GM13977 (cell line): ENCODE measurements around the gene SPRING1.

ENCODE experiments used
- DNase-seq: peaks from one replicate; pipeline ENCODE4 v3.0.0; 2012; ENCODE audit warnings: low spot score
- CTCF ChIP-seq: IDR thresholded peaks from 2 replicates; pipeline ENCODE4 v1.5.1; 2012; ENCODE audit warnings: mild to moderate bottlenecking, control low read depth; ENCODE audit not compliant: insufficient read depth; ENCODE audit errors: extremely low read depth, missing control alignments
- in situ Hi-C: fragments of 300-500 bp; cut with MboI; formaldehyde crosslinking; loops from one replicate; pipeline ENCODE4 v1.12.0; 2022; ENCODE audit warnings: low sequenced_read_pairs, low pct_unique_long_range_greater_than_20kb, mixed read lengths, inconsistent platforms; ENCODE audit not compliant: unreplicated experiment

SPRING1 gene

GRCh38 chr12:116737774-116738657, at the start of gene SPRING1, which contains the start of gene RNFT2:
Gene SPRING1 (minus strand): TSS chr12:116738069. CDS start chr12:116737900, 169 bp downstream.
Gene RNFT2 (plus strand): TSS chr12:116738315. CDS start chr12:116740498, 2,183 bp downstream.
- in situ Hi-C loops = no loop called here
- TF ChIP-seq CTCF = no peak
- peak; percentile 100 for DNase-seq

- in situ Hi-C loops = no loop called here
- no peak for DNase-seq
- TF ChIP-seq CTCF = no peak
Observed at GRCh38 chr12:116784238-116784612, 46.4 kb upstream of the SPRING1 start.

- in situ Hi-C loops = no loop called here
- no peak for TF ChIP-seq CTCF
- no peak for DNase-seq
Observed at GRCh38 chr12:116783525-116784237, 45.8 kb upstream of the SPRING1 start.

GRCh38 chr12:116780942-116781341, 43.1 kb upstream of the SPRING1 start:
- no peak for TF ChIP-seq CTCF
- no peak for DNase-seq
- in situ Hi-C loops = no loop called here

- DNase-seq = no peak
- no peak for TF ChIP-seq CTCF
- in situ Hi-C loops = no loop called here
Observed at GRCh38 chr12:116779597-116779996, 41.7 kb upstream of the SPRING1 start.

- TF ChIP-seq CTCF = no peak
- in situ Hi-C loops = no loop called here
- DNase-seq = no peak
Observed at GRCh38 chr12:116777245-116777644, 39.4 kb upstream of the SPRING1 start.
